ENCODE results near the gene PCCA.
"Not testable (repeated sequence)": the region's sequence is repeated elsewhere in the genome, so short reads cannot be mapped to it uniquely, and the experiment has no call there.

The PCCA gene

DNA sequence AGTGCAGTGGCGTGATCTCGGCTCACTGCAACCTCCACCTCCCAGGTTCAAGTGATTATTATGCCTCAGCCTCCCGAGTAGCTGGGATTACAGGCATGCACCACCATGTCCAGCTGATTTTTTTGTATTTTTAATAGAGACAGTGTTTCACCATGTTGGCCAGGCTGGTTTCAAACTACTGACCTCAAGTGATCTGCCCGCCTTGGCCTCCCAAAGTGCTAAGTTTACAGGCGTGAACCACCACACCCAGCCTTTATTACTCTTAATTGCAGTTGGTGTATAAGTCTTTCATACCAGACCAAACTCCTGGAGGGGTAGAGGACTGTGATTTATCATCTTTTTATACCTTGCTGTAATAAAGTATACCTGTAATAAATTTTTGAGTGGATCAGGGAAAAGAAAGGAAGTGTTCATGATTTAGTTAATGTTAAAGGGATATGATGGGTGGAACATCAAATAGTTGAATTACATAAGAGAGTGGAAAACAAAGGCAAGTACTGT lies 52.6 kb downstream of the PCCA start:
- DNase-seq = not testable (repeated sequence)

DNA sequence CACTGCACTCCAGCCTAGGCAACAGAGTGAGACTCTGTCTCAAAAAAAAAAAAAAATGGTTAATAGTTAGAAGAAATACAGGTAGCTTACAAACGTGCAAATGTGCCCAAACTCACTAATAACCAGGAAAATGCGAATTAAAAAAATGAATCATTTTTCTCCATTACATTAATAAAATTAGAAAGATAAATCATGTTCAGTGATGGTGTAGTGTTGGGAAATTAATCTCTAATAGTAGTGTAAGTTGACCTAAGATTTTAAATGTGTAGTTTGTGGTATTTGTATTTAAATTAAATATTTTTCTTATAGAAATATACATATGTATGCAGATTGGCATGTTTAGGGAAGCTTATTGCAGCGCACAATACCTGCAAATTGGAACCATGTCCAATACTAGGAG lies 57.6 kb downstream of the PCCA start:
- no peak for DNase-seq

DNA sequence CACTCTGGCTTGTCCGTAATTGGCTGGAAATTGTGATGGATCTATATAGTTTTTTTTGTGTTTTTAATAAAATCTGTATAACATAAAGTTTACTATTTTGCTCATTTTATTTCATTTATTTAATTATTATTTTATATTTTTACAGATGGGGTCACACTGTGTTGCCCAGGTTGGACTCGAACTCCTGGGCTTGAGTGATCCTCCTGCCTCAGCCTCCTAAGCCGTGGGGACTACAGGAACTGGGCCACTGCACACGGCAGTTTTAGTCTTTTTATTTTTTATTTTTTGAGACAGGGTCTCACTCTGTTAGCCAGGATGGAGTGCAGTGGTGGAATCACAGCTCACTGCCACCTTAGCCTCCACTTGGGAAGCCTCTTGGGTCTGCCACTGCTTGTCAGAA lies 58.9 kb downstream of the PCCA start:
- DNase-seq = no peak

DNA sequence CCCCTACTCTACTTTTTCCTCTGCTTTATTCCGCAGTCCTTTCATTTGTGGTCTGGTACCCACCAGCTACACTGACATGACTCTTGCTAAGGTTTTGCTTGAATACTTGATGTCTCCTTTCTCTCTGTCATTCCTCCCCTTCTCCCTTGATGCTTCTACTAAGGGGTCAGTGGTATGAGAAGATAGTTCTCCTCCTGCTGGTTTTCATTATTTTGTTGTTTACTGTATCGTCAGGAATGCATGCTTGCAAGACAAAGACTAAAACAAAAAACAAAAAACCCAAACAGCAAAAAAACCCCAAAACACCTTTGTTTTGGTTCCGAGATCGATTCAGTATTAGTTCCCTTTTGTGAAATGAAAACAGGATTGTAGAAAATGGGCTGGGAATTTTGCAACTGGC lies 59.5 kb downstream of the PCCA start:
- no peak for DNase-seq

DNA sequence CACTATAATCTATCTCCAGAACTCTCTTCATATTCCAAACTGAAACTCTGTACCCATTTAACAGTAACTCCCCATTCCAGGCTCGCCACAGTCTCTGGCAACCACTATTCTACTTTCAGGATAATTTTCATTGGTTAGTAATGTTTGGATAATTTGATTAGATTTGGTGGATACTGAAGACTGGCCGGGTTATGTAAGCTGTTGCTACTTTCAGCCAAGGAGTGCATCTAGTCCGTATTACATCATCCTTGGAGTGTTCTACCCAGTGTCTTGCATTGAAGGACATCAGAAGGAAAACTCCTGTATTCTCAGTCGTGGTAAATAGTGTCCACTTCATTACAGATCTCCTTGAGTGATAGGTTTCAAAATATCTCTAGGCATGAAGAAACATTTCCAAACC lies 60.5 kb downstream of the PCCA start:
- DNase-seq = no peak

DNA sequence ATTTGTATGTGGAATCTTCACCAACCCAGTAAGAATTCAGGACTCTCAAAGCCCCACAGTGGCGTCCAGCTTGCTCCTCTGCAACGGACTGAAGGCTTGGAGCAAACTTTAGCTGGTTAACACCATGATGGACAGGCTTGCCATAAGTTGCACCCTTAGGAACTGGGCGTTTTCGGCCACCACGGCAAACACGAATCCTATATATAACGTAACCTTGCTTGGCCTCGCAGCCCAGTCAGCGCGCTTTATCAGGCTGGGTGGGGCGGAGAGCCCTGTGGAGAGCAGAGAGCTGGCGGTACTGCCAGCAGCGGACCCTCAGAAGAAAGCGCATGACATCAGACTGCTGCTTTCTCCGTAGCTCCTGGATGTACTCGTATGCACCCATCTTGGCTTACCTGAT lies 61.8 kb downstream of the PCCA start:
- DNase-seq = not testable (repeated sequence)

DNA sequence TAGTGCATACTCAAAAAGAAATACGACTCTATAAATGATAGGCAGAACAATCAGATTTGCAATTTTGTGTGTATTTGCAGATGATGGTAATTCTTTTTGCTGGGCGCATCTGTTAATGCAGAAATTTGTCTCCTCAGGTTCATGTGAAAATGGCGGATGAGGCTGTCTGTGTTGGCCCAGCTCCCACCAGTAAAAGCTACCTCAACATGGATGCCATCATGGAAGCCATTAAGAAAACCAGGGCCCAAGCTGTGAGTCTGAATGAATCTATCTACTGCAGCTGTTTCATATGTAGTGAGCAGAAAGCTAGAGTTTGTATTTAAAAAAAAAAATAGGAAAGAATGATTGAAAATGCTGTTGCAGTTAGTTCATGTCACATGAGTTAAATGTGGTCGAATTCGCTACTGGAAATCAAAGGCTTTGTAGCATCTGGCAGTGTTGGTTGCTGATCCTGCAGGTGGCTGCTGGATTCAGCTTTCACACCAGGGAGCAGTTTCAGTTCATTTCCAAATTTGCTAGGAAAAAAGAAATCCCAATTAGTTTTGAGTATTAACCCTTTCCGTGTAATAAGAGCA lies 66.0 kb downstream of the PCCA start:
- no peak for DNase-seq

DNA sequence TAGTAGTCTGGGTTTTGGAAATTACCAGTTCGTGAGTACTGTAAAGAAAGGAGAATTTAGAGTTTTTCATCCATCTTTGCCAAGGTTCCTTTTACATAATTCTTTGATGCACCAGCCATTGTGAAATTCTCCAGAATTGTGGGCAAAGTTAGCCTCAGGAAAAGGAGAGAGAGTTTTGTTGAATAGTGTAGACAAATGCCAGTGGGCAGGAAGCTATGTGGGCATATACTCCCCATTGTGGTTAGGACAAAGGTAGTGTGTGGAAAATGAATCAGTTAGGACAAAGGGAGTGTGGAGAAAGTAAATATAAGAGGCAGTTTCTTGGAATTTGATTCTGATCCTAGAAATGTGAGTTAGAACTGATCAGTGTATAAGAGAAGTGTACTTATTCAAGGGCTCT lies 67.9 kb downstream of the PCCA start:
- DNase-seq = no peak

DNA sequence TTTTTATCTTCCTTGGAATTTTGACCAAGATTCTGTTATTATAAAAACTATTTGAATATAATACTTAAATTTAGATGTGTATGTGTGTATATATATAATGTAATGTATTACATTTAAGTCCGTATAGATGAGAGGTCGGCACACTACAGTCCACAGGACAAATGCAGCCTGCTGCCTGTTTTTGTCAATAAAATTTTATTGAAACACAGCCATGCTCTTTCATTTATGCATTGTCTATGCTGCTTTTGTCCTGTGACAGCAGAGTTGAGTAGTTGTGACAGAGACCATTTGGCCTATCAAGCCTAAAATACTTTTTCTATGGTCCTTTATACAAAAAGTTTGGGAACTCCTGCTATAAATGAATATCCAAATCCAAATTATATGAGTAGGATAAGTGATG lies 69.7 kb downstream of the PCCA start:
- DNase-seq = no peak

DNA sequence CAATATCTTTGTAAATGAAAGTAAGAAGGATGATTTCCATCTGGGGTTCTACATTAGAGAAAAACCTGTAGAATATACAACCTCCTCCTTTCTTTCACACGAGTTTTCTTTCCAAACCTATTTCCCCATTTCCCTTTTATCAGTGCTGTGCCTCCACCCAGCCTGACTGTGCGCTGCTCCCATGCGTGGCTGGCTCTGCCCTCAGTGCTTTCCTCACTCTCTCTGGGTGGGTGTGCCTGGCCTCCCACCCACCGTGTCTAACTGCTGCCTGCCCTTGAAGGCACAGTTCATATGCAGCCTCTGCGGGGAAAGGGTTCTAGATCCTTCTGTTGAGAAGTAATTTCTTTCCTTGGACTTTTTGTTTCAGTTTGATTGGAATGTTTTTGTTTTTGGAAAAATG lies 70.7 kb downstream of the PCCA start:
- no peak for DNase-seq

DNA sequence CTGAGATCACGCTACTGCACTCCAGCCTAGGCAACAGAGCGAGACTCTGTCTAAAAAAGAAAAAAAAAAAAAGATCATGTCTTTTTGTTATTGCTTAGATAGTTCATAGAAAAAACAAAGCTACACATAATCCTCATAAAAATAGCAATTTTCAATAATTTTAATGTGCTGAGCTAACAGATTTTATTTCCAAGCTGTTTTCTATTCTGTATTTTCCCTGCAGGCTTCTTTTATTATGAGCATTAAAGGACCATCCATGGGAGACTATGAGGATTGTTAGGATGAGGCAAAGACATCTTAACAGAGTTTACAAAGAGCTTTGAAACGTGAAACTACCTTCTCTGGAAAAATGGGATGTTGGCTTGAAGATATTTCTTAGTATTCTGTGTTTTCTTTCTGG lies 71.6 kb downstream of the PCCA start:
- DNase-seq = no peak

DNA sequence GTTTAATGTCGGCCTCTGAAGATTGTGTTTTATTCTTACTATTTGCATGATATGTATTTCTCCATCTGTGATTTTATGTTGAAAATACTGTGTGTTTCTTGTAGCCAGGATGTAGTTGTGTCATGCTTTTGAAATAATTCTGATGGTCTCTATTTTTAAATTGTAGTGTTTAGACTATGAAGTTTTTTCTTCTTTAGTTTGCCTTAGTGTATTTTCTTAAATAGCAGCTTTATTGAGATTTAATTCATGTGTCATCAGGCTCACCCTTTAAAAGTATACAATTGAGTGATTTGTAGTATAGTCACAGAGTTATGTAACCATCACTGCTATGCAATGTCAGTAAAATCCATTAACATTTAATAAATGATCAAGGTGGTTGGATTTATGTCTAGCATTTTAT lies 74.5 kb downstream of the PCCA start:
- no peak for DNase-seq

DNA sequence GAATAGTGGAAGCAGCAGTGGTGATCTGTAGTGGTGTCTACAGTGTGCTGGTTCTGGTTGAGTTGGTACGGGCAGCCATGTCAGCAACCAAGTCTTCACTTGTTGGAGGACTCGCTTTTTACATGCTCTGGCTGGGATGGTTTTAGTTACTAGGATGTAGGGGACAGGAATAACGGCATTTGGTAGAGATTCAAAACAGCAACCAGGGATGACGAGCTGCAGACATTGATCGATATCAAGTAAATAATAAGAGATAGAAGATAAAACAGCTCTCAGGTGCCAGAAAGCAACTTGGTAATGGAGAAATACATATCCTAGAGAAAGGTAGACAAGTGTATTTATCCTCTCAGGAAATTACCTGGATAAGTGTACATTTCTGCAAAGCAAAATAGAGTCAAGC lies 84.3 kb downstream of the PCCA start:
- no peak for DNase-seq

DNA sequence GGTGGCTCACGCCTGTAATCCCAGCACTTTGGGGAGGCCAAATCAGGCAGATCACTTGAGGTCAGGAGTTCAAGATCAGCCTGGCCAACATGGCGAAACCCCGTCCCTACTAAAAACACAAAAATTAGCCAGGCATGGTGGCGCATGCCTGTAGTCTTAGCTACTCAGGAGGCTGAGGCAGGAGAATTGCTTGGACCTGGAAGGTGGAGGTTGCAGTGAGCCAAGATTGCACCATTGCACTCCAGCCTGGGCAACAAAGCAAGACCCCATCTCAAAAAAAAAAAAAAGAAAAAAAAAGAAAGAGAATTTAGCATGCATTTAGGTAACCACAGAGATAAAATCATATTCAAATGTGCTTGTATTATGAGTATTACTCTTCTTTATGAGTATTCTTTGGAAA lies 85.6 kb downstream of the PCCA start:
- not testable (repeated sequence) for DNase-seq

DNA sequence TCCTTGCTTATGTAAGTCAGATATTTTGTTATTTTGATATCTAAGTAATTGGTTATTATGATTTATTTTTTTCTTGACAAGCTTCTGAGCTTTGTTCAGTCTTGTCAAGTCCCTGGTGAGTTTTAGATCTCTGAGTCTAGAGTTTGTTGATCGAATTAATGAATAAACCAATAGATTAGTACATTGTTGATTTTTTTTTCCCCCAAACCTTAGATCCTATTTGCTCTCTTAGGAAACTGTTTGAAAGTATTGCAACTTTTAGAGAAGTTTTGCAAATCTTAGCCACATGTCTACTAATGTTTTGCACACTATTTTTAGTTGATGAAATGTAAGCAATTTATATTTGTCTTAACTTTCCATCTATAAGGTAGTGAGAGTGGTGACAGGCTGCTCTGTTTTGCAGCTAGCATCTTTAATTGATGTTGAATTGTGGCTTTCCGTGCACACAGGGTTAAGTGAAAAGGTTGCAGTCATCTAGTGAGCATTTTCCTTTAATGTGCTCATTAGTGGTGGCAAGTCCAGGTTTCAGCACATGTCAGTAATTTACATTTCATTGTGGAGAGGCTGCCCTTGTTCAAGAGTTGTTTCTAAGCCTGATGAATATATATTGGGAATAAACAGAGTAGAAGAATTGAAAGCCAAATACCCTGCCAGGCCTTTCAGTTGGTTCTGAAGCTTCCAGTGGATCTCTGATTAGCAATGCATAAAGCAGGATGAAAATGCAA lies 86.3 kb downstream of the PCCA start:
- no peak for DNase-seq

DNA sequence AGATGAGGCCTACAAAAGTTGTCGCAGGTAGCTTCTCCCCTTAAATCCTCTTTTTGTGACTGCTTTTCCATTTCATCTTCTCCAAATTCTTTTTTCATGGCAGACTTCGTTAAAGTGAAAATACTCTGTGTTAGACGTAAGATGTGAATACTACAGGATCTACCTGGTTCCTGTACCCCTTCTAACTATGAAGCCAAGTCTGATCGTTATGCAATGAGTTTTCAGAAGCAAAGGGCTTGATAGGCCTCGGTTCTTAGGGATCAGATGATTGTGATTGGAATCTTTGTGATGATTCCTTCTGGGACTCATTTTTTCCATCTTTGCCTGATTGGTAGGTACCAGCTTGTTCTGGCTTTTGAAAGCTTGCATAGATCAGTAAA lies 86.9 kb downstream of the PCCA start:
- DNase-seq = no peak

DNA sequence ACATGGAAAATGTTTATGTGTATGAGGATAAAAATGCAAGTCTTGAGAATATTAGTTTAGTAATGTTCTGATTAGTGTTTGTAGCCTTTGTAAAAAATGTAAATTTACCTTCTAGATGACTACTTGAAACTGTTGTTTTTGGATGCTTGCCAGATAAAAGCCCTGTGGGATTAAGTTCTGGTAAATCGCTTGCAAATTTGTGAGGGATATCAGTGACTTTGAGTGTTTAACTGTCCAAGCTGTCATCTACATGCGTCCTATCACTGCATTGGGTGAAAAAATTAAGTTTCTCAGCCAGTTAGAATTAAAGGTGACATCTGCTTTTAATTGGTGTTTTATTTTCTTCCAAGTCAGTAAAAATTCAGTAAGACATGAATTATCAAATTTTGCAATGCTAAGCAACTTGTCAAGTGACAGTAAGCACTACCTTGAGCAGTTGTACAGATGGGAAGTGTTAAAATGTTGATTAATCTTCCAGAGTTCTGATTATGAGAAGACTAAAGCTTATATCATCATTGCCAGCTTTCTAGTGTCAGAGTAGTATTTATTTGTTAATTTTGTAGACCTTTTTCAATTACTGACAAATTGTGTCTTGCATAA lies 88.0 kb downstream of the PCCA start:
- no peak for DNase-seq

DNA sequence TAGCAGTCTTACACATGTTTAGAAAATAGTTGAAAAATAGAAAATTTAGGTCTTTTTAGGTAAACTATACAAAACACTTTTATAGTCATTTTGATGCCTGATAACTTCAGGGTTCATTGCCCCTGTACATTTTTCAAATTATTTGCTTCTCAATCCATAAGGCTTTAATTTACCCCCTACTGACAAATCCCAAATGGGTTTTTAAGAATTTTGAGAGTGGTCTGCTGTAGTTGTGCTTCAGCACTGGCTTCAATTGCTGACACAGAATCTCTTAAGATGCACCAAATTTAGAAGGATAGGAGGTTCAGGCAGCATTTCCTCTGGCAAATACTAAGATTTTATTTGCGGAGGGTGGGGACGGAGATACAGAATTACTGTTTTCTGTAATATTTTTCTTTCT lies 89.4 kb downstream of the PCCA start:
- no peak for DNase-seq

DNA sequence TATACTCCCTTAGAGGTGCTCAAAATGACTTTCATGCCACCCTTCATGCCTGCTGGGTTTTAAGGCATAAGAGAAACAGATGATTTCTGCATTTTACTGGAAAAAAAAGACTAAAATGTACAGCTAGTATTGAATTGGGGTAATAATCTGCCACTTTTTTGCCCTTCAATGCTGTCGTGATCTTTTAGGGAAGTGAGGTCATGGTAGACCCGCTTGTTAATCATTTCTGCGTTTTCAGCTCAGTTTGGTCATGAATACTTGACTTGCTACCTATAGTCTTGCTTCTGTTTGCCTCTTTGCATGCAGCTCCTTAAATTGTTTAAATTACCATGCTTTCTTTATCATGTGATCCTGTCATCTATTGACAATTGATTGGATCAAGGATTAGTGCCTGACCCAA lies 90.4 kb downstream of the PCCA start:
- no peak for DNase-seq

DNA sequence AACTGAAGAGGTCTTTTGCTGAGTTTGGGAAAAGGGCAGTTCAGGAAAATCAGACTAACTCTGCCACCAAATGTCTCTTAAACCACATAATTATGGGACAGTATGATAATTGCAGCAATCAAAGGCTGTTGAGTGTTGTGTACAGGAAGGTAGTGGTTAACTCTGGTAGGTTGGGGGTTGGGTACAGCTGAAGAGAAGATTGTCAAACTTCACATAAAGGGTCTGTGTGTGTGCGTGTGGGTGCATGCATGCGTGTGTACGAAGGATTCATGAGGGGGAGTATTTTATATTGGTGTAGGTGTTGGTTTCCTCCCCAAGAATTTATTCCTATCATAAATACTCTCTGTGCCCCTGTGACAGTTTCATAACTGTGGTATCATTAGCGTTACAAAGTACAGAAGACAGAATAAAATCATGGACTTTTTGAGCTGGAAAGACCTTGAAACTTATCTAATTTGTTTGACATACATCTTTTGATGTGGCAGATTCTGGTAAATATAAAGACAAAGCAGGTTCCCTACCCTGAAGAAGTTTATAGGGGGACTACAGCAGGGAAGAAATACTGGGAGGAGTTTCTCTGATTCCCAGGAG lies 94.1 kb downstream of the PCCA start:
- DNase-seq = no peak

DNA sequence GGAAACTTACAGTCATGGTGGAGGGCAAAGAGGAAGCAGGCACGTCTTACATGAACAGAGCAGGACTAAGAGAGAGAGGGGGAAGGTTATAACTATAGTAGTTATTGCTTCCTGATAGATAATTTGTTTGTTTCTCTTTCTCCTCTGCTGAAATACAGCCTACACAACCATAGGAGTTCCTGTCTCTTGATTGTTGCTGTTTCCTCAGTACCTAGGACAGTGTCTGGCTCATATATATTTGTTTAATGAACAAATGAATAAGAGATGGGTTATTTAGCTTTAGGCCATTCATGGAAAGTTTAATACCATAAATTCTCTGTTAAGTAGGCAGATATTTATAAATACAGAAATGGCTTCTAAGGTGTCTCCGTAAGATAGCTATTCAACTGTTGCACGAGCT lies 95.2 kb downstream of the PCCA start:
- DNase-seq = no peak

DNA sequence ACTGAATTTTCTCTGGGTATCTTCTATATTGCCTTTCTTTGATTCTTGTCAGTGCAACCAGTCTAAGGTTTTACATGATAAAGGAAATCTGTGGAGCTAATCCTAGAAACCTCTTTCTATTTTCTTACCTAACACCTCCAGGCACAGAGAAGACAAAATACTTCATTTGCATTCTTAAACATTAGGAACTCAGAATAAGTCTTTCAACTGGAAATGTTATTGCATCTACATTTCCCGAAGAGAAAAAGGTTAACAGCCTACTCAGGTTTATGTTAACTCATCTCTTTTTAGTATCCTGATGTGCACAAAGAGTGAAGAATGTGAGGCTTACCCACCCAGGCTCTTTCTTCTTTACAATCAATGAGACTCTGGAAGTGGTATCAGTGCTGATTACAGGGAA lies 106.7 kb downstream of the PCCA start:
- no peak for DNase-seq

DNA sequence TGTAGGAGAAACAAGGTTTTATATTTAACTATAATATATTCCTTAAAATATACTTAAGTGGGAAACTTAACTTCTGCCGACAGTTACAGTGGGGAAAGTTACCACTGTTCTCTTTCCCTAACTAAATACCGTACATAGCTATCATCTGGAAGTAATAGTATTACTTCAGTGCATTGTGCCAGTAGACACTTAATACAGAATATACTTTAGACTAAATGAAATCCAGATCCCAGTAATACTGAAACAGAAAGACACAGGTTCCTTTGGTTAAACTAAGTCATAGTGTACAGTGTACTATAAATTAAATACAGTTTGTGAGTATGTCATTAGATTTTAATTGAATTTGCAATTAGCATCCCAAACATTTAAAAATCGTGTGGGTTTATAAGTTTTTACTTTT lies 107.5 kb downstream of the PCCA start:
- no peak for DNase-seq

DNA sequence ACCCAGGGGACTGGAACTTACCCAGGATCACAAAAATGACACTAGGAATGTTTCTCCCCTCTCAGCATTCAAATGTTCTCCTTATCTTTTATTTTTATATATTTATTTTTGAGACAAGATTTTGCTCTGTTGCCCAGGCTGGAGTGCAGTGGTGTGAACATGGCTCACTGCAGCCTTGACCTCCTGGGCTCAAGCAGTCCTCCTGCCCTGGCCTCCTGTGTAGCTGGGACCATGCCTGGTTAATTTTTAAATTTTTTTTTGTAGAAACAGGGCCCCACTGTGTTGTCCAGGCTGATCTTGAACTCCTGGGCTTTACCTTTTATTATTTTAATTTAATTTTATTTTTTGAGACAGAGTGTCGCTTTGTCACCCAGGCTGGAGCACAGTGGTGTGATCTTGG lies 108.2 kb downstream of the PCCA start:
- no peak for DNase-seq

Data from stimulated activated CD4-positive, alpha-beta T cell treated with anti-CD3 and anti-CD28 coated beads, Interleukin-1b, Interleukin-23, amount 100 ng/mL, for 48 hours (primary cell).